PFSK-1 (cell line): Measurements from ENCODE around the gene FOXO6.

Experiments used
- FOXP2 ChIP-seq: optimal IDR thresholded peaks from 2 replicates; pipeline ENCODE3; 2011; ENCODE audit warnings: borderline replicate concordance, control low read depth, inconsistent platforms; ENCODE audit not compliant: insufficient read depth; ENCODE audit errors: extremely low read length, extremely low read depth
- POLR2AphosphoS5 ChIP-seq: IDR thresholded peaks from 2 replicates; pipeline ENCODE4 v1.6.1; 2012; ENCODE audit warnings: low read depth, mild to moderate bottlenecking, control low read depth, low read length, moderate library complexity
- SIN3A ChIP-seq: IDR thresholded peaks from 2 replicates; pipeline ENCODE4 v1.6.1; 2012; ENCODE audit warnings: mild to moderate bottlenecking, low read length, moderate library complexity, borderline replicate concordance; ENCODE audit not compliant: insufficient read depth
- TAF1 ChIP-seq: IDR thresholded peaks from 2 replicates; pipeline ENCODE4 v1.6.1; 2012; ENCODE audit warnings: low read length, control low read depth, borderline replicate concordance; ENCODE audit not compliant: insufficient read depth
- TF ChIP-seq, protein P1 (sequence below), 2 experiments: IDR thresholded peaks; 2 replicates each; pipeline versions ENCODE4 v1.6.1 to v1.8.0; 2011 to 2012; ENCODE audit warnings: low read depth in 2 of 2, low read length in 2 of 2, control low read depth in 1 of 2, inconsistent platforms in 1 of 2, mild to moderate bottlenecking in 1 of 2, moderate library complexity in 1 of 2; ENCODE audit not compliant: insufficient read depth in 1 of 2

DNA sequence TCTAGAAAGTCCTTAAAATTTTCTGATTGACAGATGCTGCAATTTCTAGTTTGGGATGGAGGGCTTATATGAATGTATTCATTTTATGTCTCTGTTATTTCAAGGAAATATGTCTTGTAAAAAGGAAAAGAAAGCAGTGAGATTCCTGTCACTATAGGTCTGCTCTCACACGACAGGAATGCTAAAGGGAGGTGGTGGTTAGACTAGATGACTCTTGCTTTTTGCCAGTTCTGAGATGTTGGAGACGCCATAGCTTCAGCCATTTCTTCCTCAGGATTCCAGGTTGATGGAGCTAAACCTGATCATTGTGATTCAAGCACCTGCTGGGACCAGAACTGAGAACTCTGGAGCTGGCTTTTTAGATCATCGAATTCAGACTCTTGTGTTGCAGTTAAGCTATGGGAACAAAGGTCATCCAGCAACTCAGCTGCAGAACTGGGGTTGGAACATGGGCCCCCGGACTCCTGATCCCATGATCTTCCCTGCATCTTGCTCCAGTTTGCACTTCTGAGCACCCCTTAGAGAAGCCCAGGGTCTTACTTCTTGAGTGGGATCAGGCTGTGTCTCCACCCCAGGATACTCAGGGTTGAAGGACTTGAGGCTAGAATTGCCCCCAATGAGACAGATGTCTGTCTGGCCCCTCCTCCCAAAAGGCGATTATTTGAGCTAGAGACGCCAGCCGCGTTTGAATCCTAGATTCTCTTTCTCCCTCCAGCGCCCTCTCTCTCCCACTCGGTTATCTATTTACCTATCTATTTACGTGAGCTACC is 46.7 kb upstream of the FOXO6 start:
- TF ChIP-seq, protein P1, sequence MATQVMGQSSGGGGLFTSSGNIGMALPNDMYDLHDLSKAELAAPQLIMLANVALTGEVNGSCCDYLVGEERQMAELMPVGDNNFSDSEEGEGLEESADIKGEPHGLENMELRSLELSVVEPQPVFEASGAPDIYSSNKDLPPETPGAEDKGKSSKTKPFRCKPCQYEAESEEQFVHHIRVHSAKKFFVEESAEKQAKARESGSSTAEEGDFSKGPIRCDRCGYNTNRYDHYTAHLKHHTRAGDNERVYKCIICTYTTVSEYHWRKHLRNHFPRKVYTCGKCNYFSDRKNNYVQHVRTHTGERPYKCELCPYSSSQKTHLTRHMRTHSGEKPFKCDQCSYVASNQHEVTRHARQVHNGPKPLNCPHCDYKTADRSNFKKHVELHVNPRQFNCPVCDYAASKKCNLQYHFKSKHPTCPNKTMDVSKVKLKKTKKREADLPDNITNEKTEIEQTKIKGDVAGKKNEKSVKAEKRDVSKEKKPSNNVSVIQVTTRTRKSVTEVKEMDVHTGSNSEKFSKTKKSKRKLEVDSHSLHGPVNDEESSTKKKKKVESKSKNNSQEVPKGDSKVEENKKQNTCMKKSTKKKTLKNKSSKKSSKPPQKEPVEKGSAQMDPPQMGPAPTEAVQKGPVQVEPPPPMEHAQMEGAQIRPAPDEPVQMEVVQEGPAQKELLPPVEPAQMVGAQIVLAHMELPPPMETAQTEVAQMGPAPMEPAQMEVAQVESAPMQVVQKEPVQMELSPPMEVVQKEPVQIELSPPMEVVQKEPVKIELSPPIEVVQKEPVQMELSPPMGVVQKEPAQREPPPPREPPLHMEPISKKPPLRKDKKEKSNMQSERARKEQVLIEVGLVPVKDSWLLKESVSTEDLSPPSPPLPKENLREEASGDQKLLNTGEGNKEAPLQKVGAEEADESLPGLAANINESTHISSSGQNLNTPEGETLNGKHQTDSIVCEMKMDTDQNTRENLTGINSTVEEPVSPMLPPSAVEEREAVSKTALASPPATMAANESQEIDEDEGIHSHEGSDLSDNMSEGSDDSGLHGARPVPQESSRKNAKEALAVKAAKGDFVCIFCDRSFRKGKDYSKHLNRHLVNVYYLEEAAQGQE (IDR thresholded peaks at IDR 0.05; ENCODE audit: insufficient read depth in 1 of 2, low read depth in 2 of 2, low read length in 2 of 2) = no peak
- TF ChIP-seq POLR2AphosphoS5 = no peak
- TF ChIP-seq SIN3A = no peak
- TF ChIP-seq FOXP2 = no peak
- no peak for TF ChIP-seq TAF1
